ENCODE results near the gene SCARB2. TPM values are rescaled to one million over a fixed set of nuclear protein-coding genes. Genes with fewer than 3 reads are reported as not detected.

The SCARB2 gene
- total RNA-seq, 4 donors from 2014 or later: 178 to 271 (median 206) TPM

DNA sequence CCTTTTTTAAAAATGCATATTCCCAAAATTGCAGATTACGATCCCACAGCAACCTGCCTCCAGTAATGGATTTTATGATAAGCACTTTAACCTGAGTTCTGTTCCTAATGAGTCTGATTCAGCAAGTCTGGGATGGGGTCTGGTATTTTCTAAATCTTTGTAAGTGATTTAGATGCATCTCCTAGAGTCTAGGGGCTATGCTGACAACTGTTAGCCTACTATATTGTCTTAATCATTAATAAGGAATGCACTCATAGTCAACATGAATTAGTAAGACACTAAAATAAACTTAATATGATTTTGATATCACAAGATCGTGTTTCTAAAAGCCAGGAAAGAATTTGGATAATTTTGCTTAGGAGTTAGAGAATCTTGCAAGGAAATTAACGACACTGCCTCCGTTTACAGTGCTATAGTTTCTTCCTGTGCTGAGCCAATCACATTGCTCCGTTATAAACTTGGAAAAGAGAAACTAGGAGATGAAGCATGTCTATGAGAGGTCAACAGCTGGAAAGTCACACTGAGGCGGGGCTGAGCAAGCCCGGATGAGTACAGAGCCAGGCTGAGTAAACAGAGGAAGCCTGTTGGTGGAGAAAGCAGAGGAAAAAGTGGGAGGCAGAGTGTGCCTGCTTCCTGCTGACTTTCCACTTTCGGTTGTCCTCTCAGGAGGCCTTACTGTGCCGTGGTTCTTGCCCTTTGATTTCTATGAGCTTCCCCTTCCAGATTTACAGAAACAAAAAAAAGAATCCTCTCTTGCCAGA lies 5.4 kb downstream of the SCARB2 start:
- TF ChIP-seq, protein P1, sequence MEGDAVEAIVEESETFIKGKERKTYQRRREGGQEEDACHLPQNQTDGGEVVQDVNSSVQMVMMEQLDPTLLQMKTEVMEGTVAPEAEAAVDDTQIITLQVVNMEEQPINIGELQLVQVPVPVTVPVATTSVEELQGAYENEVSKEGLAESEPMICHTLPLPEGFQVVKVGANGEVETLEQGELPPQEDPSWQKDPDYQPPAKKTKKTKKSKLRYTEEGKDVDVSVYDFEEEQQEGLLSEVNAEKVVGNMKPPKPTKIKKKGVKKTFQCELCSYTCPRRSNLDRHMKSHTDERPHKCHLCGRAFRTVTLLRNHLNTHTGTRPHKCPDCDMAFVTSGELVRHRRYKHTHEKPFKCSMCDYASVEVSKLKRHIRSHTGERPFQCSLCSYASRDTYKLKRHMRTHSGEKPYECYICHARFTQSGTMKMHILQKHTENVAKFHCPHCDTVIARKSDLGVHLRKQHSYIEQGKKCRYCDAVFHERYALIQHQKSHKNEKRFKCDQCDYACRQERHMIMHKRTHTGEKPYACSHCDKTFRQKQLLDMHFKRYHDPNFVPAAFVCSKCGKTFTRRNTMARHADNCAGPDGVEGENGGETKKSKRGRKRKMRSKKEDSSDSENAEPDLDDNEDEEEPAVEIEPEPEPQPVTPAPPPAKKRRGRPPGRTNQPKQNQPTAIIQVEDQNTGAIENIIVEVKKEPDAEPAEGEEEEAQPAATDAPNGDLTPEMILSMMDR (IDR thresholded peaks at IDR 0.05): no peak
- TF ChIP-seq POLR2A (IDR thresholded peaks at IDR 0.05): peak in 1 of 2 donors; percentile 51
- peak overlapping the region; percentile 86 to 88 (median 88) for H3K27ac ChIP-seq
- intact Hi-C loops (cut with DNase I): no loop called here
- no peaks in the 10 kb centered on the region for H3K27me3 ChIP-seq
- peak; percentile 73 to 82 for DNase-seq
- 27 to 36% methylated on average over 9 of the region's 9 CpGs for WGBS, 2 donors
- peaks cover 32 to 76% of the 10 kb centered on the region in 2 donors for H3K4me1 ChIP-seq
- H3K4me3 ChIP-seq (replicated peaks in 1 of 3): no peak overlapping the region
- H3K9me3 ChIP-seq: no peaks in the 10 kb centered on the region
- no peaks in the 10 kb centered on the region for H3K36me3 ChIP-seq

DNA sequence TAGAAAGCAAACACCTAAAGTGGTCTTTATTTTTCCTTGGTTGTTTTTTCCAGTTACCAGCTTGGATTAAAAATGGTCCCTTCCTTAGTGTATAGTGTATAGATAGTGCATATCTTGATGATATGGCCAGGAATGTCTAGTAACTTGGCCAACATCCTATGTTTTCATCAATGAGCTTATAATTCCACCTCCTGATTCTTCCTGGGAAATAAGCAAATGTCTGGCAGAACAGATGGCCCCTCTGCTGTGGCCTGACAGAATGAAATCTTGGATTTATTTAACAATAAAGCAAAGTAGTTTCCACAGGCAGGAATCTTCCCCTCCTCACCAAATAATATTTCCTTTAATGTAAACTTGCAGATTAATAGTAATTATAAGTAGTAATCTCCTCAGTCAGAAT lies 6.1 kb downstream of the SCARB2 start:
- intact Hi-C loops (cut with DNase I): no loop called here
- peak overlapping the region in 2 of 3 donors; percentile 86 to 88 for H3K27ac ChIP-seq
- H3K4me1 ChIP-seq: peaks cover 29 to 79% of the 10 kb centered on the region in 2 donors

DNA sequence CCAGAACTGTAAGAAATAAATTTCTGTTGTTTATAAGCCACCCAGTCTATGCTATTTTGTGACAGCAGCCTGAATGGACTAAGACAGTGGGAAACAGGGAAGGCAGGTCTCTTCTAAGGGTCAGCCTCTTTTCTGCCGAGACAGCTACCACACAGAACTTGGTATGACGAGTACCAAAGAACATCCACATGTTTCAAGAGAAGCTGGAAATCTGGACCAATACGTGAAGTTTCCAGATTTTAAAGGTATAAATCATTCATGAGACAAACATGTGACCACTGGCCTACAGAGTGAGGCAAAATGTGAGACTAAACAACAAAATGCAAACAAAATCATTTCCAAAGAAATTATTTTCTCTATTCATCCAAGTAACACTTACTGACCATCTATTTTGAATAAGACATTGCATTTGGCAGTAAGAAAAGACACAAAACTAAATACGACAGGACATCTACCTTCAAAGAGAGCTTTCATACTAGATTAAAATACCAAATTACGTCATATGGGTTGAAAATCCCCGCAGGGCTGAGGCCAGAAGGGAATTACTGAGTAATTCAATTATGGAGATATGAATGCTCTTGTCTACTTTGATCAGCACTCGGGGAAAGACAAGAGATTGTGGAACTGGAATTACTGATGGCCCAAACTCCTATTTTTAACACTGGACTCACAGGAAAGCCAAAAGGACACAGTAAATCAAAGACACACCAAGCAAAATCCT lies 7.2 kb downstream of the SCARB2 start:
- no peak for TF ChIP-seq POLR2A (IDR thresholded peaks at IDR 0.05)
- TF ChIP-seq, protein P1 (IDR thresholded peaks at IDR 0.05): no peak
- H3K9me3 ChIP-seq: no peaks in the 10 kb centered on the region
- peak overlapping the region in 1 of 3 donors; percentile 16 for H3K27ac ChIP-seq
- H3K36me3 ChIP-seq: no peaks in the 10 kb centered on the region
- H3K4me3 ChIP-seq (replicated peaks in 1 of 3): no peak overlapping the region
- DNase-seq: no peak
- peaks cover 19 to 73% of the 10 kb centered on the region in 2 donors for H3K4me1 ChIP-seq
- intact Hi-C loops (cut with DNase I): no loop called here
- WGBS, 2 donors: 82 to 83% methylated on average over 7 of the region's 7 CpGs
- no peaks in the 10 kb centered on the region for H3K27me3 ChIP-seq

More for the DNA sequence above, 6.1 kb downstream of the SCARB2 start:
- no peak for DNase-seq
- H3K9me3 ChIP-seq: no peaks in the 10 kb centered on the region
- no peaks in the 10 kb centered on the region for H3K27me3 ChIP-seq
- no peaks in the 10 kb centered on the region for H3K36me3 ChIP-seq
- no peak for TF ChIP-seq POLR2A (IDR thresholded peaks at IDR 0.05)
- TF ChIP-seq, protein P1 (IDR thresholded peaks at IDR 0.05): no peak
- no peak overlapping the region for H3K4me3 ChIP-seq (replicated peaks in 1 of 3)

DNA sequence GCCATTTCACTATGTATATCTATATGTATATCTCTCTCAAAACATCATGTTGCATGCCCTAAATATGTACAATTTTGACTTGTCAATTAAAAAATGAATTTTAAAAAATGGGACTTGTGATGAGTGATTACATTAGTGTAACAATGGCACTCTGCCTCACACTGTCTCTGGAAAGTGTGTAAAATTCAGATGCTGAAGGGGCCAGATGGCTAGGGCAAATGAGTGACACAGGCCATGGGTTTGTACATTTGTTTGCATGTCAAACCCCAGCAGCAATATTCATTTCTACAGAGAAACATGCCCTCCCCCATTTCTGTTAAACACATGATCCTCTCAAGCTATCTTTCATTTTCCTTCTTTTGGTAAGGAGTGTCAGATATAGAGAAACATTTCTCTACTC lies 8.1 kb downstream of the SCARB2 start:
- peaks cover 19 to 73% of the 10 kb centered on the region in 2 donors for H3K4me1 ChIP-seq
- TF ChIP-seq POLR2A (IDR thresholded peaks at IDR 0.05): no peak
- TF ChIP-seq, protein P1 (IDR thresholded peaks at IDR 0.05): no peak
- no peak for DNase-seq
- H3K27me3 ChIP-seq: no peaks in the 10 kb centered on the region
- no peak overlapping the region for H3K4me3 ChIP-seq (replicated peaks in 1 of 3)
- no peak overlapping the region for H3K27ac ChIP-seq
- H3K9me3 ChIP-seq: no peaks in the 10 kb centered on the region
- no peaks in the 10 kb centered on the region for H3K36me3 ChIP-seq
- intact Hi-C loops (cut with DNase I): no loop called here

DNA sequence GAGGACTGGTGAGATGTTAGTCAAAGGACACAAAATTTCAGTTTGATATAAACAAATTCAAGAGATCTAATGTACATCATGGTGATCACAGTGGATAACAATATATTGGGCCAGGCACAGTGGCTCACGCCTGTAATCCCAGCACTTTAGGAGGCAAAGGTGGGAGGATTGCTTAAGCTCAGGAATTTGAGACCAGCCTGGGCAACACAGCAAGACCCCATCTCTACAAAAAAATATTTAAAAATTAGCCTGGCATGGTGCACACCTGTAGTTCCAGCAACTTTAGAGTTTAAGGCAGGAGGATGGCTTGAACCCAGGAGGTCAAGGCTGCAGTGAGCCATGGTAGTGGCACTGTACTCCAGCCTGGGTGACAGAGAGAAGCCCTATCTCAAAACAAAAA lies 8.7 kb downstream of the SCARB2 start:
- Histone ChIP-seq H3K4me1 (peaks cover 19 to 73% of the 10 kb centered on the region in 2 donors), H3K27me3 (no peaks in the 10 kb centered on the region), H3K9me3 (no peaks in the 10 kb centered on the region), H3K27ac (no peak overlapping the region), H3K4me3 (replicated peaks in 1 of 3) (no peak overlapping the region), H3K36me3 (no peaks in the 10 kb centered on the region)
- DNase-seq: no peak
- no peak for TF ChIP-seq POLR2A (IDR thresholded peaks at IDR 0.05)
- TF ChIP-seq, protein P1 (IDR thresholded peaks at IDR 0.05): no peak
- WGBS, 2 donors: 91 to 94% methylated on average over 1 of the region's 1 CpG
- intact Hi-C loops (cut with DNase I): no loop called here
